Fibroblast of lung (primary cell): ENCODE results near the gene MTHFSD. TPM values are rescaled to one million over a fixed set of nuclear protein-coding genes. Genes with fewer than 3 reads are reported as not detected.

Experiments
- DNase-seq, 2 donors: peaks; one replicate each; pipeline versions ENCODE4 v3.0.0 to v3.0.0-alpha.2; 2010; ENCODE audit warnings: low read depth in 2 of 2
- H2AFZ ChIP-seq: 2 replicates; pipeline ENCODE4 v1.5.1; 2012; ENCODE audit warnings: low read length, control low read depth, inconsistent platforms
- H3K27ac ChIP-seq: 2 replicates; pipeline ENCODE4 v1.5.1; 2011; ENCODE audit warnings: low read length, control low read depth; ENCODE audit not compliant: insufficient read depth
- H3K27me3 ChIP-seq: 2 replicates; pipeline ENCODE4 v1.5.1; 2011; ENCODE audit warnings: mild to moderate bottlenecking, low read length; ENCODE audit not compliant: control insufficient read depth, insufficient read depth
- H3K36me3 ChIP-seq: 2 replicates; pipeline ENCODE4 v1.5.1; 2011; ENCODE audit warnings: low read length; ENCODE audit not compliant: control insufficient read depth, insufficient read depth
- H3K4me1 ChIP-seq: 2 replicates; pipeline ENCODE4 v1.5.1; 2011; ENCODE audit warnings: low read length; ENCODE audit not compliant: control insufficient read depth, insufficient read depth; ENCODE audit errors: extremely low read depth
- H3K4me2 ChIP-seq: 2 replicates; pipeline ENCODE4 v1.5.1; 2011; ENCODE audit warnings: low read length, control low read depth; ENCODE audit not compliant: insufficient read depth; ENCODE audit errors: extremely low read depth
- H3K4me3 ChIP-seq, 4 experiments: fragments of 200-600 bp in 1 of 4; sonication (generic) in 1 of 4; replicated peaks in 1 of 4; 2 replicates each; pipeline ENCODE4 v1.5.1; 2011 to 2016; ENCODE audit warnings: low read length in 4 of 4, low read depth in 3 of 4, mild to moderate bottlenecking in 3 of 4, control low read depth in 2 of 4, inconsistent platforms in 1 of 4, mixed read lengths in 1 of 4; ENCODE audit not compliant: insufficient read depth in 1 of 4; ENCODE audit errors: control extremely low read depth in 1 of 4
- H3K79me2 ChIP-seq: 2 replicates; pipeline ENCODE4 v1.5.1; 2012; ENCODE audit warnings: mild to moderate bottlenecking, low read length, inconsistent platforms; ENCODE audit not compliant: control insufficient read depth, insufficient read depth
- H3K9ac ChIP-seq: 2 replicates; pipeline ENCODE4 v1.5.1; 2011; ENCODE audit warnings: mild to moderate bottlenecking, low read length, control low read depth; ENCODE audit not compliant: insufficient read depth
- H3K9me3 ChIP-seq: 2 replicates; pipeline ENCODE4 v1.5.1; 2012; ENCODE audit warnings: low read depth, low read length; ENCODE audit not compliant: control insufficient read depth, insufficient read depth
- H4K20me1 ChIP-seq: 2 replicates; pipeline ENCODE4 v1.5.1; 2011; ENCODE audit warnings: low read length; ENCODE audit not compliant: control insufficient read depth, insufficient read depth; ENCODE audit errors: extremely low read depth
- CTCF ChIP-seq, 2 donors: IDR thresholded peaks in 1 of 2; conservative IDR thresholded peaks in 1 of 2; 1 replicate in 1 of 2; 2 replicates in 1 of 2; pipeline ENCODE4 v1.5.1; 2011 to 2012; ENCODE audit warnings: low read length in 2 of 2, control low read depth in 1 of 2, inconsistent platforms in 1 of 2, low read depth in 1 of 2, mild to moderate bottlenecking in 1 of 2
- EZH2 ChIP-seq: IDR thresholded peaks from 2 replicates; pipeline ENCODE4 v1.5.1; 2012; ENCODE audit warnings: low read length, control low read depth, mild to moderate bottlenecking; ENCODE audit errors: missing control alignments
- polyA plus RNA-seq, 2 donors: library from polyadenylated mRNA; depleted of rRNA in 1 of 2; stranded (reverse) in 1 of 2; unstranded in 1 of 2; fragments of >200 nt; gene quantifications; 2 replicates each; pipeline ENCODE4 v1.2.1, GENCODE V29; 2011 to 2012; ENCODE audit warnings: missing spikeins in 1 of 2
- total RNA-seq: library from RNA; depleted of rRNA; stranded (reverse); fragments of >200 nt; gene quantifications from 2 replicates; pipeline ENCODE4 v1.2.1, GENCODE V29; 2014

MTHFSD gene
- total and polyA plus RNA-seq, 2 donors (not counting 1 experiment from before 2014, with no cell fraction given), result 13.1 to 19.3 TPM

- H3K4me2 ChIP-seq, result peak overlapping the region; percentile 35
- H3K27me3 ChIP-seq, result no peaks in the 10 kb centered on the region
- H3K4me3 ChIP-seq, result no peak overlapping the region
- no peak overlapping the region for H3K9ac ChIP-seq
- peak; percentile 63 to 95 for DNase-seq
- no peak overlapping the region for H2AFZ ChIP-seq
- TF ChIP-seq EZH2, result no peak
- no peak for TF ChIP-seq CTCF (conservative IDR thresholded peaks at IDR 0.05 in 1 of 2, IDR thresholded peaks at IDR 0.05 in 1 of 2; ENCODE audit: low read depth in 1 of 2, low read length in 2 of 2)
- H3K4me1 ChIP-seq, result no peaks in the 10 kb centered on the region
- no peaks in the 10 kb centered on the region for H4K20me1 ChIP-seq
- H3K9me3 ChIP-seq, result no peaks in the 10 kb centered on the region
- peaks cover 3% of the 10 kb centered on the region for H3K36me3 ChIP-seq
- H3K79me2 ChIP-seq, result no peaks in the 10 kb centered on the region
- H3K27ac ChIP-seq, result no peak overlapping the region
Observed at GRCh38 chr16:86531191-86531545, 23.9 kb downstream of the MTHFSD start.

GRCh38 chr16:86530251-86531190 is 24.5 kb downstream of the MTHFSD start:
- Histone ChIP-seq H3K4me1 (no peaks in the 10 kb centered on the region), H3K27me3 (no peaks in the 10 kb centered on the region), H3K36me3 (peaks cover 3% of the 10 kb centered on the region), H3K9me3 (no peaks in the 10 kb centered on the region), H3K4me3 (no peak overlapping the region), H3K79me2 (no peaks in the 10 kb centered on the region), H3K4me2 (peak overlapping the region; percentile 35), H2AFZ (no peak overlapping the region), H3K27ac (no peak overlapping the region), H4K20me1 (no peaks in the 10 kb centered on the region), H3K9ac (no peak overlapping the region)
- no peak for TF ChIP-seq CTCF (conservative IDR thresholded peaks at IDR 0.05 in 1 of 2, IDR thresholded peaks at IDR 0.05 in 1 of 2; ENCODE audit: low read depth in 1 of 2, low read length in 2 of 2)
- no peak for TF ChIP-seq EZH2
- peak in 1 of 2 donors; percentile 44 for DNase-seq

GRCh38 chr16:86529160-86529559 is 25.9 kb downstream of the MTHFSD start:
- Histone ChIP-seq H3K27ac (no peak overlapping the region), H3K4me1 (no peaks in the 10 kb centered on the region), H3K79me2 (no peaks in the 10 kb centered on the region), H2AFZ (no peak overlapping the region), H3K9ac (no peak overlapping the region), H3K4me3 (no peak overlapping the region), H3K27me3 (no peaks in the 10 kb centered on the region), H4K20me1 (no peaks in the 10 kb centered on the region), H3K36me3 (peaks cover 3% of the 10 kb centered on the region), H3K4me2 (no peak overlapping the region), H3K9me3 (no peaks in the 10 kb centered on the region)
- peak; percentile 36 to 57 for DNase-seq
- TF ChIP-seq CTCF (conservative IDR thresholded peaks at IDR 0.05 in 1 of 2, IDR thresholded peaks at IDR 0.05 in 1 of 2; ENCODE audit: low read depth in 1 of 2, low read length in 2 of 2), result no peak
- no peak for TF ChIP-seq EZH2
